Neural progenitor cell (in vitro differentiated cells): ENCODE results near the gene TBC1D10A. TPM values are rescaled to one million over a fixed set of nuclear protein-coding genes. Genes with fewer than 3 reads are reported as not detected.

Experiments used
- DNase-seq: peaks from one replicate; pipeline ENCODE4 v3.0.0-alpha.2; 2016; ENCODE audit warnings: low spot score
- H2AFZ ChIP-seq: fragments of 200-600 bp; sonication (generic); replicated peaks from 2 replicates; pipeline ENCODE4 v1.6.1; 2016; ENCODE audit warnings: antibody characterized with exemption
- H3F3A ChIP-seq: fragments of 200-600 bp; sonication (generic); 2 replicates; pipeline ENCODE4 v1.6.1; 2016; ENCODE audit warnings: antibody characterized with exemption, low read depth
- H3K27ac ChIP-seq: fragments of 200-600 bp; sonication (generic); 2 replicates; pipeline ENCODE4 v1.5.1; 2016; ENCODE audit warnings: mild to moderate bottlenecking
- H3K27me3 ChIP-seq: fragments of 200-600 bp; sonication (generic); 2 replicates; pipeline ENCODE4 v1.6.1; 2016; ENCODE audit warnings: mild to moderate bottlenecking, moderate library complexity
- H3K36me3 ChIP-seq: fragments of 200-600 bp; sonication (generic); 2 replicates; pipeline ENCODE4 v1.5.1; 2016
- H3K4me1 ChIP-seq: fragments of 200-600 bp; sonication (generic); 2 replicates; pipeline ENCODE4 v1.6.1; 2016; ENCODE audit warnings: mixed run types
- H3K4me2 ChIP-seq: fragments of 200-600 bp; sonication (generic); 2 replicates; pipeline ENCODE4 v1.6.1; 2016
- H3K4me3 ChIP-seq: fragments of 200-600 bp; sonication (generic); 2 replicates; pipeline ENCODE4 v1.5.1; 2016
- H3K79me2 ChIP-seq: fragments of 200-600 bp; sonication (generic); 2 replicates; pipeline ENCODE4 v1.6.1; 2016; ENCODE audit warnings: low read depth
- H3K9ac ChIP-seq: fragments of 200-600 bp; sonication (generic); 2 replicates; pipeline ENCODE4 v1.6.1; 2016
- H3K9me3 ChIP-seq: fragments of 200-600 bp; sonication (generic); 2 replicates; pipeline ENCODE4 v1.5.1; 2016; ENCODE audit warnings: low read depth
- H4K20me1 ChIP-seq: fragments of 200-600 bp; sonication (generic); 2 replicates; pipeline ENCODE4 v1.6.1; 2016; ENCODE audit warnings: low read depth
- H3K27ac Mint-ChIP-seq: 3 replicates; pipeline ENCODE4 v1.8.0; 2021; ENCODE audit warnings: mixed read lengths
- H3K27me3 Mint-ChIP-seq: 2 replicates; pipeline ENCODE4 v1.8.0; 2022; ENCODE audit warnings: low read depth, mild to moderate bottlenecking, inconsistent platforms, moderate library complexity, mixed read lengths; ENCODE audit not compliant: insufficient read depth
- H3K36me3 Mint-ChIP-seq: 3 replicates; pipeline ENCODE4 v1.8.0; 2021; ENCODE audit warnings: mixed read lengths
- H3K4me1 Mint-ChIP-seq: 3 replicates; pipeline ENCODE4 v1.8.0; 2021; ENCODE audit warnings: mixed read lengths
- H3K4me3 Mint-ChIP-seq: 3 replicates; pipeline ENCODE4 v1.8.0; 2021; ENCODE audit warnings: mild to moderate bottlenecking, moderate library complexity, mixed read lengths
- H3K9me3 Mint-ChIP-seq: 3 replicates; pipeline ENCODE4 v1.8.0; 2020; ENCODE audit warnings: mixed read lengths
- CTCF ChIP-seq: fragments of 200-600 bp; sonication (generic); IDR thresholded peaks from 2 replicates; pipeline ENCODE4 v1.5.1; 2017; ENCODE audit warnings: antibody characterized with exemption, mild to moderate bottlenecking
- EZH2 ChIP-seq: fragments of 200-600 bp; sonication (generic); IDR thresholded peaks from 2 replicates; pipeline ENCODE4 v1.6.1; 2017; ENCODE audit warnings: antibody characterized with exemption, mild to moderate bottlenecking, moderate library complexity
- EZH2phosphoT487 ChIP-seq: fragments of 200-600 bp; sonication (generic); IDR thresholded peaks from 2 replicates; pipeline ENCODE4 v1.6.1; 2017; ENCODE audit warnings: antibody characterized with exemption
- total RNA-seq: library from RNA; depleted of rRNA; stranded (reverse); fragments of >200 nt; gene quantifications from 2 replicates; pipeline ENCODE4 v1.2.3, GENCODE V29; 2015; ENCODE audit warnings: low replicate concordance

The TBC1D10A gene
- total RNA-seq, 1 donor from 2014 or later, result 6.2 TPM

- TF ChIP-seq EZH2 (no peak), CTCF (no peak), EZH2phosphoT487 (no peak)
- H3K27me3 Mint-ChIP-seq, result peaks cover 6% of the 10 kb centered on the region
- no peak overlapping the region for H3K4me3 Mint-ChIP-seq
Observed at GRCh38 chr22:30268331-30268730, 58.4 kb downstream of the TBC1D10A start.

GRCh38 chr22:30267382-30268302, 59.1 kb downstream of the TBC1D10A start:
- DNase-seq, result no peak
- Histone ChIP-seq H3K9me3 (no peaks in the 10 kb centered on the region), H3K9ac (no peak overlapping the region), H3K4me2 (no peak overlapping the region), H2AFZ (no peak overlapping the region), H3K27me3 (peaks cover 4% of the 10 kb centered on the region), H3K4me3 (no peak overlapping the region), H3K79me2 (no peaks in the 10 kb centered on the region), H4K20me1 (no peaks in the 10 kb centered on the region), H3K27ac (no peak overlapping the region), H3K4me1 (no peaks in the 10 kb centered on the region), H3F3A (no peaks in the 10 kb centered on the region), H3K36me3 (no peaks in the 10 kb centered on the region)
- H3K4me1 Mint-ChIP-seq, result peaks cover 6% of the 10 kb centered on the region
- H3K27me3 Mint-ChIP-seq, result peaks cover 10% of the 10 kb centered on the region
- no peaks in the 10 kb centered on the region for H3K36me3 Mint-ChIP-seq
- H3K4me3 Mint-ChIP-seq, result no peak overlapping the region
- H3K27ac Mint-ChIP-seq, result no peak overlapping the region
- H3K9me3 Mint-ChIP-seq, result no peaks in the 10 kb centered on the region
- TF ChIP-seq EZH2phosphoT487, result no peak
- no peak for TF ChIP-seq EZH2
- no peak for TF ChIP-seq CTCF

More at GRCh38 chr22:30268331-30268730, 58.4 kb downstream of the TBC1D10A start:
- no peaks in the 10 kb centered on the region for H3F3A ChIP-seq
- DNase-seq, result no peak
- no peak overlapping the region for H3K4me2 ChIP-seq
- Mint-ChIP-seq H3K4me1 (peaks cover under 1% of the 10 kb centered on the region), H3K27ac (peak overlapping the region; percentile 50), H3K9me3 (no peaks in the 10 kb centered on the region), H3K36me3 (no peaks in the 10 kb centered on the region)
- H2AFZ ChIP-seq, result no peak overlapping the region
- no peaks in the 10 kb centered on the region for H3K4me1 ChIP-seq
- H3K9me3 ChIP-seq, result no peaks in the 10 kb centered on the region
- H3K4me3 ChIP-seq, result no peak overlapping the region
- H3K36me3 ChIP-seq, result no peaks in the 10 kb centered on the region
- no peaks in the 10 kb centered on the region for H4K20me1 ChIP-seq
- H3K79me2 ChIP-seq, result no peaks in the 10 kb centered on the region
- H3K27me3 ChIP-seq, result peaks cover 2% of the 10 kb centered on the region
- no peak overlapping the region for H3K9ac ChIP-seq
- no peak overlapping the region for H3K27ac ChIP-seq

GRCh38 chr22:30266445-30267381, 60.0 kb downstream of the TBC1D10A start, which contains the start of gene OSM:
Gene OSM (minus strand): TSS chr22:30266851. CDS start chr22:30266799, 52 bp downstream.
- no peak for TF ChIP-seq CTCF
- TF ChIP-seq EZH2, result no peak
- TF ChIP-seq EZH2phosphoT487, result no peak
- Histone ChIP-seq H4K20me1 (no peaks in the 10 kb centered on the region), H3K4me1 (no peaks in the 10 kb centered on the region), H3K4me3 (no peak within 1 kb of the TSS), H3K9me3 (no peaks in the 10 kb centered on the region), H3K79me2 (no peaks in the 10 kb centered on the region), H3K27ac (no peak within 1 kb of the TSS), H3K9ac (no peak within 1 kb of the TSS), H2AFZ (no peak within 1 kb of the TSS), H3K27me3 (peaks cover 4% of the 10 kb centered on the region), H3K36me3 (no peaks in the 10 kb centered on the region), H3F3A (no peaks in the 10 kb centered on the region), H3K4me2 (no peak within 1 kb of the TSS)
- Mint-ChIP-seq H3K4me1 (peaks cover 13% of the 10 kb centered on the region), H3K27me3 (peaks cover 8% of the 10 kb centered on the region), H3K36me3 (no peaks in the 10 kb centered on the region), H3K9me3 (no peaks in the 10 kb centered on the region), H3K4me3 (no peak within 1 kb of the TSS), H3K27ac (peak within 1 kb of the TSS; percentile 72)
- DNase-seq, result no peak
